Esophagus squamous epithelium (tissue), 5 donors: ENCODE measurements around the gene MOB2. TPM values are rescaled to one million over a fixed set of nuclear protein-coding genes. Genes with fewer than 3 reads are reported as not detected.

Experiments used
- DNase-seq: peaks from one replicate; lab custom pipeline; 2025; lab: John Stamatoyannopoulos, UW
- H3K27ac ChIP-seq, 4 donors: fragments of 200-600 bp; sonication (generic); one replicate each; pipeline ENCODE4 v1.5.1; 2016 to 2019; ENCODE audit warnings: mild to moderate bottlenecking in 1 of 4
- H3K27me3 ChIP-seq, 4 donors: fragments of 200-600 bp; sonication (generic); 1 replicate in 3 of 4; 2 replicates in 1 of 4; pipeline versions ENCODE4 v1.5.1 to v1.6.0; 2017 to 2021; ENCODE audit warnings: antibody characterized with exemption in 1 of 4
- H3K36me3 ChIP-seq, 3 donors: fragments of 200-600 bp; sonication (generic); one replicate each; pipeline ENCODE4 v1.5.1; 2016 to 2019
- H3K4me1 ChIP-seq, 3 donors: fragments of 200-600 bp; sonication (generic); one replicate each; pipeline ENCODE4 v1.5.1; 2017 to 2019
- H3K4me3 ChIP-seq, 4 donors: fragments of 200-600 bp; sonication (generic); 1 replicate in 3 of 4; 2 replicates in 1 of 4; pipeline ENCODE4 v1.5.1; 2016 to 2019; ENCODE audit warnings: mild to moderate bottlenecking in 2 of 4, moderate library complexity in 1 of 4
- H3K9me3 ChIP-seq, 3 donors: fragments of 200-600 bp; sonication (generic); one replicate each; pipeline ENCODE4 v1.5.1; 2016 to 2019
- POLR2A ChIP-seq, 4 donors: fragments of 450-650 bp; IDR thresholded peaks; one replicate each; pipeline ENCODE4 v1.6.1; 2017; ENCODE audit warnings: antibody characterized with exemption in 4 of 4, mild to moderate bottlenecking in 4 of 4, moderate library complexity in 3 of 4
- whole genome bisulfite sequencing, 2 donors: methylation state at CpG; one replicate each; pipeline ENCODE4 v1.1.5; 2018; 5-methylcytosine and 5-hydroxymethylcytosine counted together
- intact Hi-C: fragments of 100-400 bp; cut with DNase I; formaldehyde crosslinking; loops from one replicate; pipeline ENCODE4 v1.15.0; 2022
- total RNA-seq, 4 donors: library from RNA; depleted of rRNA; stranded (reverse); fragments of >200 nt; gene quantifications; one replicate each; pipeline ENCODE4 v1.1.0, GENCODE V29; 2016
- TF ChIP-seq, protein P1 (sequence below), 6 experiments: fragments of 450-650 bp in 4 of 6; fragments of 200-600 bp in 2 of 6; sonication (generic) in 2 of 6; IDR thresholded peaks; one replicate each; pipeline ENCODE4 v1.5.1; 2016 to 2019; ENCODE audit warnings: antibody characterized with exemption in 6 of 6, mild to moderate bottlenecking in 4 of 6, moderate library complexity in 4 of 6
- donor health status: DM: yes; HTN: yes; CAD: no.

Gene MOB2
- total RNA-seq, 4 donors from 2014 or later: 21.5 to 45.0 (median 30.1) TPM

DNA sequence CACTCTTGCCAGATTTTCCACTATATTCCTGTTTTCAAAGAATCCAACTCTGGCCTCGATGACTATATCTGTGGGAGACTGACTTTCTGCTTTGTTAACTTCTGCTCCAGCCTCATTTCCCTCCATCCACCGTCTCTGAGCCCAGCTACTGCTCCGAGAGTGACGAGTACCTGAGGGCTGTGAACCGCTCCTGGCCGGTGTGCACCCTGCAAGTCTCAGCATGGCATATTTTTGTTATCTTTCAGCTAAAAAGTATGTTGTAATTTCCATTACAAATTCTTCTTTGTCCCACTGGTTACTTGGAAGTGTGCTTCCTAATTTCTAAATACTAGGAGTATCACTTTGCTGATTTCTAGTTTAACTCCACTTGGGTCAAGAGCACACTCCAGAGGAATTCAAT, 36.5 kb upstream of the MOB2 start:
- no peak for DNase-seq
- Histone ChIP-seq H3K27me3 (no peaks in the 10 kb centered on the region), H3K27ac (no peak overlapping the region), H3K4me1 (peaks cover 0 to 77% (median 15%) of the 10 kb centered on the region in 3 donors), H3K4me3 (no peak overlapping the region), H3K36me3 (peaks cover 0 to 5% (median 0%) of the 10 kb centered on the region in 3 donors), H3K9me3 (no peaks in the 10 kb centered on the region)
- no peak for TF ChIP-seq POLR2A (IDR thresholded peaks at IDR 0.05)
- TF ChIP-seq, protein P1, sequence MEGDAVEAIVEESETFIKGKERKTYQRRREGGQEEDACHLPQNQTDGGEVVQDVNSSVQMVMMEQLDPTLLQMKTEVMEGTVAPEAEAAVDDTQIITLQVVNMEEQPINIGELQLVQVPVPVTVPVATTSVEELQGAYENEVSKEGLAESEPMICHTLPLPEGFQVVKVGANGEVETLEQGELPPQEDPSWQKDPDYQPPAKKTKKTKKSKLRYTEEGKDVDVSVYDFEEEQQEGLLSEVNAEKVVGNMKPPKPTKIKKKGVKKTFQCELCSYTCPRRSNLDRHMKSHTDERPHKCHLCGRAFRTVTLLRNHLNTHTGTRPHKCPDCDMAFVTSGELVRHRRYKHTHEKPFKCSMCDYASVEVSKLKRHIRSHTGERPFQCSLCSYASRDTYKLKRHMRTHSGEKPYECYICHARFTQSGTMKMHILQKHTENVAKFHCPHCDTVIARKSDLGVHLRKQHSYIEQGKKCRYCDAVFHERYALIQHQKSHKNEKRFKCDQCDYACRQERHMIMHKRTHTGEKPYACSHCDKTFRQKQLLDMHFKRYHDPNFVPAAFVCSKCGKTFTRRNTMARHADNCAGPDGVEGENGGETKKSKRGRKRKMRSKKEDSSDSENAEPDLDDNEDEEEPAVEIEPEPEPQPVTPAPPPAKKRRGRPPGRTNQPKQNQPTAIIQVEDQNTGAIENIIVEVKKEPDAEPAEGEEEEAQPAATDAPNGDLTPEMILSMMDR (IDR thresholded peaks at IDR 0.05): no peak
- intact Hi-C loops: no loop called here
- WGBS, 2 donors: 33 to 50% methylated on average over 6 of the region's 6 CpGs

DNA sequence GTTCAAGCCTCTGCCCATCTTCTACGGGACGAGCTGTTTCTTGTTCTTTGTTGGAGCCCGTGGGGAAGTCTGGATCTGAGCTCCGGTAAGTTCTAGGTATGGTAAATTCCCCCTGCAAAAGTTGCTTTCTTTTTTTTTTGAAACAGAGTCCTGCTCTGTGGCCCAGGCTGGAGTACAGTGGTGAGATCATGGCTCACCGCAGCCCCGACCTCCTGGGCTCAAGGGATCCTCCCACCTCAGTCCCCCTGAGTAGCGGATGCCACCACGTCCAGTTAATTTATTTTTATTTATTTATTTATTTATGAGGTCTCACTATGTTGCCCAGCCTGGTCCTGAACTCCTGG, 35.5 kb upstream of the MOB2 start:
- DNase-seq: no peak
- TF ChIP-seq, protein P1 (IDR thresholded peaks at IDR 0.05): no peak
- TF ChIP-seq POLR2A (IDR thresholded peaks at IDR 0.05): no peak
- no peaks in the 10 kb centered on the region for H3K9me3 ChIP-seq
- H3K4me1 ChIP-seq: peaks cover 0 to 85% (median 18%) of the 10 kb centered on the region in 3 donors
- no peak overlapping the region for H3K4me3 ChIP-seq
- no peaks in the 10 kb centered on the region for H3K27me3 ChIP-seq
- peaks cover 0 to 5% (median 0%) of the 10 kb centered on the region in 3 donors for H3K36me3 ChIP-seq
- no peak overlapping the region for H3K27ac ChIP-seq
- intact Hi-C loops: no loop called here
- 44 to 60% methylated on average over 7 to 8 of the region's 8 CpGs for WGBS, 2 donors

DNA sequence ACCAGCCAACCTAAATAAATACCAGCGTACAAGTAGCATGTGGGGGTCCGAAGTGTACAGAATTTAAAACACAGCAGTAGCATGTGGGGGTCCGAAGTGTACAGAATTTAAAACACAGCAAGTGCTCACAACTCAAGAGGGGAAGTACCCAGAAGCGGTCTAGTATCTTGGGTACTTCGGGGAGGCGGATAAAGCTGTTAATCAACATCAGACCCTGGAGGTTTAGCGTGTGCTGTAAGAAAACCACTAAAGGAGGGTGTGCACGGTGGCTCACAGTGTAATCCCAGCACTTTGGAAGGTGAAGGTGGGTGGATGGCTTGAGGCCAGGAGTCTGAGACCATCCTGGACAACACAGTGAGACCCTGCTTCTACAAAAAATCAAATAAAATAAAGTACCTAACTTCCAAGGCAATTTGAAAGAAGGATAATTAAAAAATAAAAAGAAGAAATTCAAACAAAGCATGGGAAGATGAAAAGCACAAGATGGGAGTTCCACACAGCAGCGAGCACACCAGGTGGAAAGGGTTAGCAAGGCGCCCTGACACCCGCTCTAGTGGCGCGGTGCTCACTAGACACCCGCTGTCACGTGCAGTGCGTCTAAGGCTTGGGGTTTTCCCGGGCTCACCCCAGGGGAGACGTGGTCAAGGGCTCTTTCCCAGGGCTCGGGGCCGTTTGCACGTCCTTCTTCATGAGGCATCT, 35.0 kb upstream of the MOB2 start:
- Histone ChIP-seq H3K27me3 (no peaks in the 10 kb centered on the region), H3K4me3 (no peak overlapping the region), H3K36me3 (peaks cover 0 to 5% (median 0%) of the 10 kb centered on the region in 3 donors), H3K27ac (no peak overlapping the region), H3K9me3 (no peaks in the 10 kb centered on the region), H3K4me1 (peaks cover 0 to 85% (median 18%) of the 10 kb centered on the region in 3 donors)
- no peak for TF ChIP-seq POLR2A (IDR thresholded peaks at IDR 0.05)
- DNase-seq: no peak
- WGBS, 2 donors: 52 to 57% methylated on average over 21 of the region's 21 CpGs
- intact Hi-C loops: no loop called here

DNA sequence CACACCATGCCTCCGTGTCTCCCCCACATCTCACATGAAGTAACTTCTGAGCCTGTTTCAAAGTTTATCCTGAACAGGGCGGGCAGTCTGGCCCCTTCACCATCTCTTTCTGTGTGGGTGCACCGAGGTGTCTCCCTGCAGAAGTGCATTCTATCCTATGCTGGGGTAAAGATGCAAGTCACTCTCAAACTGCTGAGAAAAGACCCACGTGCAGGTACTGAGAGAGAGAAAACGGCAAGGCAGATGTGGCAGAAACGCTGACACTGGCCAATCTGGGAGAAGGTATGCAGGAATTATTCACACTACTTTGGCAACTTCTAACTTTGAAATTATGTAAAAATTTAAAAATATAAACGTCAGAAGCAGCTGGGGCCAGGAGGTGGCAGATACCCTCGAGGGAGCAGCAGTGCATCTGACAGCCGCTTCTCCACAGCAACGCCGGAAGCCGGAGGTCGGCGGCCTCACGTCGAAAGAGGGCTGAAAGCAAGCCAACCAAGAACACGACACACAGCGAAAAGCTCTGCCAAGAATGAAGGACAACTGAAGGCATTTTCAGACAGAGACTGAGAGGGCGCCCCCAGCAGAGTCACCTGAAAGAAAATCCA, 34.2 kb upstream of the MOB2 start:
- H3K9me3 ChIP-seq: no peaks in the 10 kb centered on the region
- intact Hi-C loops: no loop called here
- H3K4me1 ChIP-seq: peaks cover 4 to 87% (median 20%) of the 10 kb centered on the region in 3 donors
- TF ChIP-seq, protein P1 (IDR thresholded peaks at IDR 0.05): no peak
- TF ChIP-seq POLR2A (IDR thresholded peaks at IDR 0.05): no peak
- H3K27me3 ChIP-seq: no peaks in the 10 kb centered on the region
- peak overlapping the region in 1 of 4 donors; percentile 14 for H3K27ac ChIP-seq
- no peak overlapping the region for H3K4me3 ChIP-seq
- no peak for DNase-seq
- peaks cover 0 to 5% (median 0%) of the 10 kb centered on the region in 3 donors for H3K36me3 ChIP-seq
- 67 to 69% methylated on average over 11 to 15 of the region's 19 CpGs for WGBS, 2 donors

DNA sequence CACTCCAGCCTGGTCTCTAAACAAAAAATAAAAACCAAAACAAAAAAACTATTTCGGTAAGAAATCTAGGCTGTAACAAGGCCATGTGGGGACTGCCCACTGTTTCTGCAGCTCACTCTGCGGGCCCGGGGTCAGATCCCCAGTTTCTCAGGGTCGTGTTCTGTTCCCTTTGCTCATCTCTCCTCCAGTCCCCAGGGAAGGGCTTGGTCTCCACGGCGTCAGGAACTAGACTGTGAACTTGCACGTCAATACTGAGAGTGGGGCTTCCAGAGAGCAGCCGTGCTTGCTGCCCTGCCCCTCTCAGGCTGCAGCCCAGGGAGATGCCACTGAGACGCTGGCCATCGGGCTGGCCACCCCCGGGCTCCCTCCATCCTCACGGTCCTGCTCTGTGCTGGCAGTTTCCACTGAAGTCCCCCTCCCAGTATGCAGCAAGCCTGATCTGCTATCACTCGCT, 33.7 kb upstream of the MOB2 start:
- TF ChIP-seq, protein P1 (IDR thresholded peaks at IDR 0.05): no peak
- TF ChIP-seq POLR2A (IDR thresholded peaks at IDR 0.05): no peak
- Histone ChIP-seq H3K27ac (peak overlapping the region in 1 of 4 donors; percentile 14), H3K9me3 (no peaks in the 10 kb centered on the region), H3K4me3 (no peak overlapping the region), H3K27me3 (no peaks in the 10 kb centered on the region), H3K36me3 (peaks cover 0 to 5% (median 0%) of the 10 kb centered on the region in 3 donors), H3K4me1 (peaks cover 10 to 91% (median 25%) of the 10 kb centered on the region in 3 donors)
- DNase-seq: no peak
- intact Hi-C loops: no loop called here
- WGBS, 2 donors: 72 to 79% methylated on average over 11 to 12 of the region's 13 CpGs
